GM13976 (cell line): Measurements from ENCODE around the gene TBPL2.
A peak's percentile ranks its signal among the peaks of the same experiment; 100 is the strongest.

Experiments
- DNase-seq: peaks from one replicate; pipeline ENCODE4 v3.0.0; 2012; ENCODE audit warnings: low spot score
- CTCF ChIP-seq: IDR thresholded peaks from 2 replicates; pipeline ENCODE4 v1.5.1; 2012; ENCODE audit warnings: borderline replicate concordance, mild to moderate bottlenecking; ENCODE audit not compliant: insufficient read depth; ENCODE audit errors: extremely low read depth, missing control alignments, control extremely low read depth
- in situ Hi-C: fragments of 300-500 bp; cut with MboI; formaldehyde crosslinking; loops from one replicate; pipeline ENCODE4 v1.12.0; 2022; ENCODE audit warnings: low sequenced_read_pairs, mixed read lengths, inconsistent platforms; ENCODE audit not compliant: unreplicated experiment

The TBPL2 gene

GRCh38 chr14:55434805-55435174, 5.6 kb downstream of the TBPL2 start:
- DNase-seq = no peak
- in situ Hi-C loops = loop anchor here (25.0 kb wide), 1 partner anchor 278 kb away; no protein-coding TSS in a partner anchor
- no peak for TF ChIP-seq CTCF

GRCh38 chr14:55433880-55434804, 6.3 kb downstream of the TBPL2 start:
- DNase-seq = no peak
- TF ChIP-seq CTCF = no peak
- in situ Hi-C loops = loop anchor here (25.0 kb wide), 1 partner anchor 278 kb away; no protein-coding TSS in a partner anchor

- no peak for DNase-seq
- no peak for TF ChIP-seq CTCF
- in situ Hi-C loops = loop anchor here (25.0 kb wide), 1 partner anchor 280 kb away; no protein-coding TSS in a partner anchor
Observed at GRCh38 chr14:55432628-55433027, 7.8 kb downstream of the TBPL2 start.

GRCh38 chr14:55430024-55430690, 10.3 kb downstream of the TBPL2 start:
- in situ Hi-C loops = loop anchor here (25.0 kb wide), 1 partner anchor 282 kb away; no protein-coding TSS in a partner anchor
- peak; percentile 70 for DNase-seq

GRCh38 chr14:55427439-55427838, 13.0 kb downstream of the TBPL2 start:
- no peak for TF ChIP-seq CTCF
- in situ Hi-C loops = loop anchor here (25.0 kb wide), 1 partner anchor 285 kb away; no protein-coding TSS in a partner anchor
- DNase-seq = no peak

More at GRCh38 chr14:55430024-55430690, 10.3 kb downstream of the TBPL2 start:
- TF ChIP-seq CTCF = peak; percentile 32

GRCh38 chr14:55426891-55427290, 13.5 kb downstream of the TBPL2 start:
- TF ChIP-seq CTCF = no peak
- DNase-seq = no peak
- in situ Hi-C loops = loop anchor here (25.0 kb wide), 1 partner anchor 285 kb away; no protein-coding TSS in a partner anchor
